Astrocyte (in vitro differentiated cells and primary cell): ENCODE results near the gene CYB5A. TPM values are rescaled to one million over a fixed set of nuclear protein-coding genes. Genes with fewer than 3 reads are reported as not detected.
A peak's percentile ranks its signal among the peaks of the same experiment; 100 is the strongest.

ENCODE experiments used
- DNase-seq: peaks from one replicate; pipeline ENCODE4 v3.0.0-alpha.2; 2010; ENCODE audit warnings: low read depth
- FAIRE-seq: peaks from 2 replicates; lab custom pipeline; 2011; peaks lifted over from hg19 to GRCh38; lab: Jason Lieb, UNC
- H2AFZ ChIP-seq: 2 replicates; pipeline ENCODE4 v1.6.0; 2012; ENCODE audit warnings: low read depth, low read length, inconsistent platforms
- H3K27ac ChIP-seq: 2 replicates; pipeline ENCODE4 v1.5.1; 2011; ENCODE audit warnings: low read depth, low read length, inconsistent platforms
- H3K27me3 ChIP-seq: 2 replicates; pipeline ENCODE4 v1.6.0; 2011; ENCODE audit warnings: low read length, inconsistent platforms; ENCODE audit not compliant: insufficient read depth
- H3K36me3 ChIP-seq: 2 replicates; pipeline ENCODE4 v1.5.1; 2011; ENCODE audit warnings: low read length, inconsistent platforms; ENCODE audit not compliant: insufficient read depth
- H3K4me1 ChIP-seq: 2 replicates; pipeline ENCODE4 v1.5.1; 2011; ENCODE audit warnings: low read length, inconsistent platforms; ENCODE audit not compliant: insufficient read depth
- H3K4me2 ChIP-seq: 2 replicates; pipeline ENCODE4 v1.6.0; 2012; ENCODE audit warnings: low read length, inconsistent platforms
- H3K4me3 ChIP-seq: 2 replicates; pipeline ENCODE4 v1.5.1; 2011; ENCODE audit warnings: low read depth, mild to moderate bottlenecking, low read length, inconsistent platforms; ENCODE audit not compliant: insufficient read depth
- H3K79me2 ChIP-seq: 2 replicates; pipeline ENCODE4 v1.6.0; 2012; ENCODE audit warnings: mild to moderate bottlenecking, low read length, inconsistent platforms; ENCODE audit not compliant: insufficient read depth
- H3K9ac ChIP-seq: 2 replicates; pipeline ENCODE4 v1.6.0; 2012; ENCODE audit warnings: mild to moderate bottlenecking, low read length, inconsistent platforms
- H3K9me3 ChIP-seq: 2 replicates; pipeline ENCODE4 v1.5.1; 2012; ENCODE audit warnings: low read depth, mild to moderate bottlenecking, low read length, inconsistent platforms; ENCODE audit not compliant: insufficient read depth
- H4K20me1 ChIP-seq: 2 replicates; pipeline ENCODE4 v1.6.0; 2012; ENCODE audit warnings: low read length, inconsistent platforms; ENCODE audit not compliant: insufficient read depth
- H3K27ac Mint-ChIP-seq: one replicate; pipeline ENCODE4 v1.8.0; 2021; ENCODE audit warnings: mild to moderate bottlenecking, mixed read lengths; ENCODE audit not compliant: unreplicated experiment
- H3K27me3 Mint-ChIP-seq: one replicate; pipeline ENCODE4 v1.8.0; 2021; ENCODE audit warnings: low read depth, mixed read lengths; ENCODE audit not compliant: unreplicated experiment
- H3K36me3 Mint-ChIP-seq: one replicate; pipeline ENCODE4 v1.8.0; 2021; ENCODE audit warnings: low read depth, mixed read lengths; ENCODE audit not compliant: unreplicated experiment
- H3K4me1 Mint-ChIP-seq: one replicate; pipeline ENCODE4 v1.8.0; 2021; ENCODE audit warnings: low read depth, mixed read lengths; ENCODE audit not compliant: unreplicated experiment
- H3K4me3 Mint-ChIP-seq: one replicate; pipeline ENCODE4 v1.8.0; 2021; ENCODE audit warnings: mild to moderate bottlenecking, moderate library complexity, mixed read lengths; ENCODE audit not compliant: unreplicated experiment
- H3K9me3 Mint-ChIP-seq: one replicate; pipeline ENCODE4 v1.8.0; 2021; ENCODE audit warnings: mild to moderate bottlenecking, mixed read lengths; ENCODE audit not compliant: unreplicated experiment
- EZH2 ChIP-seq: IDR thresholded peaks from 2 replicates; pipeline ENCODE4 v1.6.1; 2012; ENCODE audit warnings: mild to moderate bottlenecking, low read length, inconsistent platforms; ENCODE audit not compliant: insufficient read depth
- total RNA-seq: library from RNA; stranded (reverse); gene quantifications from 2 replicates; pipeline ENCODE4 v1.2.1, GENCODE V29; 2021
- TF ChIP-seq, protein P1 (sequence below): IDR thresholded peaks from 2 replicates; pipeline ENCODE4 v1.5.1; 2011; ENCODE audit warnings: low read depth, mild to moderate bottlenecking, inconsistent platforms, low read length, moderate library complexity; ENCODE audit not compliant: insufficient read depth

Gene CYB5A
- total RNA-seq, 1 donor from 2014 or later = 45.7 TPM

DNA sequence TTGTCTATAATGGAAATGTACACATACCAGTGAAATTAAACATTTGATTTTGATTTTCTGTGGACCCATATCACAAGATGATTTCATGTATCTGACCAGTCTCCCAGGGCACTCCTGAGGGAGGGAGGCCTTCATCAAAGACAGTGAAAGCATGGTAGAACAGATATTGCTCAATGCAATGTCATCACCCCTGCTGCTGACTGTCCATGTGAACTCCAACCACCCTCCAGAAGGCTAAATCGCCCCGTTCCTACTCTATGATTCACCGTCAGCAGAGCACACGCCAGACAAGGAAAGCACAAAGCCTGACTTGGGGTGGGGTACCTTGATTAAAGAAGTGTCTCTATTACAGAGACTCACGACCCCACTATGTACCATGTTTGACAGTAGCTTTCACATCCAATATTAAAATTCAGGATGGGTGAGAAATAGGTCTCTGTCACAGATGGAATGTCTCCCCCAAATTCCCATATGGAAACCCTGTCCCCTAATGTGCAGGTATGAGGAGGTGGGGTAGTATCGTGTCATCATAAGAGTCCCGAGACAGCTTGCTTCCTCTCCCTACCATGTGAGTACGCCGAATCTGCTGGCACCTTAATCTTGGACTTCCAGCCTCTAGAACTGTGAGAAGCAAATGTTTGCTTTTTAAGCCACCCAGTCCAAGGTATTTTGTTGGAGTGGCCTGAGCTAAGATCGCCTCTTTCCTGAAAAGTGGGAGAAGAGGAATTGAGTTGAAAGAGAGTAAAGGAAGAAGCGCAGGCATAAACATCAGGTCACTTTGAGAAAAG, 42.4 kb downstream of the CYB5A start:
- no peak overlapping the region for H2AFZ ChIP-seq
- no peak overlapping the region for H3K27ac ChIP-seq
- peak; percentile 32 for DNase-seq
- no peak for FAIRE-seq
- H3K4me1 ChIP-seq = peaks cover 7% of the 10 kb centered on the region
- TF ChIP-seq, protein P1, sequence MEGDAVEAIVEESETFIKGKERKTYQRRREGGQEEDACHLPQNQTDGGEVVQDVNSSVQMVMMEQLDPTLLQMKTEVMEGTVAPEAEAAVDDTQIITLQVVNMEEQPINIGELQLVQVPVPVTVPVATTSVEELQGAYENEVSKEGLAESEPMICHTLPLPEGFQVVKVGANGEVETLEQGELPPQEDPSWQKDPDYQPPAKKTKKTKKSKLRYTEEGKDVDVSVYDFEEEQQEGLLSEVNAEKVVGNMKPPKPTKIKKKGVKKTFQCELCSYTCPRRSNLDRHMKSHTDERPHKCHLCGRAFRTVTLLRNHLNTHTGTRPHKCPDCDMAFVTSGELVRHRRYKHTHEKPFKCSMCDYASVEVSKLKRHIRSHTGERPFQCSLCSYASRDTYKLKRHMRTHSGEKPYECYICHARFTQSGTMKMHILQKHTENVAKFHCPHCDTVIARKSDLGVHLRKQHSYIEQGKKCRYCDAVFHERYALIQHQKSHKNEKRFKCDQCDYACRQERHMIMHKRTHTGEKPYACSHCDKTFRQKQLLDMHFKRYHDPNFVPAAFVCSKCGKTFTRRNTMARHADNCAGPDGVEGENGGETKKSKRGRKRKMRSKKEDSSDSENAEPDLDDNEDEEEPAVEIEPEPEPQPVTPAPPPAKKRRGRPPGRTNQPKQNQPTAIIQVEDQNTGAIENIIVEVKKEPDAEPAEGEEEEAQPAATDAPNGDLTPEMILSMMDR = no peak
- no peak for TF ChIP-seq EZH2
- no peaks in the 10 kb centered on the region for H3K27me3 ChIP-seq
- Mint-ChIP-seq H3K4me1 (peaks cover 11% of the 10 kb centered on the region), H3K4me3 (no peak overlapping the region), H3K9me3 (no peaks in the 10 kb centered on the region), H3K27me3 (no peaks in the 10 kb centered on the region), H3K27ac (no peak overlapping the region), H3K36me3 (peaks cover 4% of the 10 kb centered on the region)
- H3K9me3 ChIP-seq = no peaks in the 10 kb centered on the region
- H3K79me2 ChIP-seq = no peaks in the 10 kb centered on the region
- H3K36me3 ChIP-seq = no peaks in the 10 kb centered on the region
- no peak overlapping the region for H3K9ac ChIP-seq
- no peak overlapping the region for H3K4me2 ChIP-seq
- H4K20me1 ChIP-seq = no peaks in the 10 kb centered on the region
- no peak overlapping the region for H3K4me3 ChIP-seq

DNA sequence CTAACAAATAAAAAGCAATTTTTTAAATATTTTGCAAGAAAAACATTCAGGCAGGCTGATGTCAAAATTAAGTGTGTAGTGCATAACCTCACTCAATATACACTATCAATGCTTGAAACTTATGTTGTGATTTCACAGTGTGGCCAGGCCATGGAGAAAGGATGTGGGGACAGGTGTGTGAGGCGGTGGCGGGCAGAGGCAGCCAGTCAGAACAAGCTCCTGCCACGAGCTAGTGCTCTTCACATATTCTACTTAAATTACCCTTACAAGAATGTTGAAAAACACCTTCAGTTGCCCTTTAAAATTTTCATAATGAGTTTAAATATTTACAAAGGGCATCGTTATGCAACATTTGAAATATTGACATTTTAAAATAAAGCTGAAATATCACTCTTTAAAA, 43.2 kb downstream of the CYB5A start:
- TF ChIP-seq EZH2 = no peak
- TF ChIP-seq, protein P1 = no peak
- Histone ChIP-seq H3K9ac (no peak overlapping the region), H3K27me3 (no peaks in the 10 kb centered on the region), H3K36me3 (no peaks in the 10 kb centered on the region), H3K4me3 (no peak overlapping the region), H3K27ac (no peak overlapping the region), H3K4me1 (peaks cover 7% of the 10 kb centered on the region), H2AFZ (no peak overlapping the region), H4K20me1 (no peaks in the 10 kb centered on the region), H3K79me2 (no peaks in the 10 kb centered on the region), H3K4me2 (no peak overlapping the region), H3K9me3 (no peaks in the 10 kb centered on the region)
- FAIRE-seq (no peak), DNase-seq (no peak)
- H3K36me3 Mint-ChIP-seq = peaks cover 4% of the 10 kb centered on the region
- no peaks in the 10 kb centered on the region for H3K27me3 Mint-ChIP-seq
- H3K27ac Mint-ChIP-seq = no peak overlapping the region
- no peak overlapping the region for H3K4me3 Mint-ChIP-seq
- no peaks in the 10 kb centered on the region for H3K9me3 Mint-ChIP-seq
- H3K4me1 Mint-ChIP-seq = peaks cover 11% of the 10 kb centered on the region

DNA sequence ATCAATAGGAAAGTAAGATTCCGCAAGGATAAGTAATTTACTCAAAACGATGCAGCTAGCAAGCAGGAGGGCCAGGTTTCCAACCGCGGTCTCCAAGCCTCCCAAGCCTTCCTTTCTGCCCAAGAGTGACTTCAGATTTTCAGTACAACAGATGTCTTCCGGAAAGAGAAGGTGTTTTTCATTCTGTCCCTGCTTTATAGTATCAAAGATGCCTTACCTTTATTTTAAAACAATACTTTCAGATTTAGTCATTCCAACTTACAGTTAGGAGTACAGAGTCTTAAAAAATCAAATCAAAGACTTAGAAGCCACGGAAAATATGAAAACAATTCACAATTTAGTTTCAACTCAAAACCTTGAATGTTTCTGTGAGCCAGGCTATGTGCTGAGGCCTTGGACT, 43.6 kb downstream of the CYB5A start:
- TF ChIP-seq EZH2 = no peak
- TF ChIP-seq, protein P1 = no peak
- no peak overlapping the region for H2AFZ ChIP-seq
- H3K4me1 ChIP-seq = peaks cover 7% of the 10 kb centered on the region
- peaks cover 4% of the 10 kb centered on the region for H3K36me3 Mint-ChIP-seq
- no peaks in the 10 kb centered on the region for H3K79me2 ChIP-seq
- H3K9me3 Mint-ChIP-seq = peaks cover 1% of the 10 kb centered on the region
- no peak overlapping the region for H3K9ac ChIP-seq
- H3K27me3 Mint-ChIP-seq = peaks cover 2% of the 10 kb centered on the region
- H3K27me3 ChIP-seq = no peaks in the 10 kb centered on the region
- H3K9me3 ChIP-seq = no peaks in the 10 kb centered on the region
- H3K27ac ChIP-seq = no peak overlapping the region
- no peak overlapping the region for H3K4me3 Mint-ChIP-seq
- H3K36me3 ChIP-seq = no peaks in the 10 kb centered on the region
- H4K20me1 ChIP-seq = no peaks in the 10 kb centered on the region
- no peak overlapping the region for H3K4me3 ChIP-seq
- H3K27ac Mint-ChIP-seq = no peak overlapping the region
- FAIRE-seq (no peak), DNase-seq (no peak)
- no peak overlapping the region for H3K4me2 ChIP-seq
- H3K4me1 Mint-ChIP-seq = peaks cover 11% of the 10 kb centered on the region
